GM18873 (cell line): ENCODE results near the gene METTL2B.

Experiments used
- ATAC-seq: cut with Tn5 transposase; IDR thresholded peaks from one replicate; pipeline ENCODE4 v1.9.1; 2021; ENCODE audit warnings: mild to moderate bottlenecking, moderate library complexity, moderate number of reproducible peaks; ENCODE audit not compliant: unreplicated experiment, low FRiP score

METTL2B gene, protein sequence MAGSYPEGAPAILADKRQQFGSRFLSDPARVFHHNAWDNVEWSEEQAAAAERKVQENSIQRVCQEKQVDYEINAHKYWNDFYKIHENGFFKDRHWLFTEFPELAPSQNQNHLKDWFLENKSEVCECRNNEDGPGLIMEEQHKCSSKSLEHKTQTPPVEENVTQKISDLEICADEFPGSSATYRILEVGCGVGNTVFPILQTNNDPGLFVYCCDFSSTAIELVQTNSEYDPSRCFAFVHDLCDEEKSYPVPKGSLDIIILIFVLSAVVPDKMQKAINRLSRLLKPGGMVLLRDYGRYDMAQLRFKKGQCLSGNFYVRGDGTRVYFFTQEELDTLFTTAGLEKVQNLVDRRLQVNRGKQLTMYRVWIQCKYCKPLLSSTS

DNA sequence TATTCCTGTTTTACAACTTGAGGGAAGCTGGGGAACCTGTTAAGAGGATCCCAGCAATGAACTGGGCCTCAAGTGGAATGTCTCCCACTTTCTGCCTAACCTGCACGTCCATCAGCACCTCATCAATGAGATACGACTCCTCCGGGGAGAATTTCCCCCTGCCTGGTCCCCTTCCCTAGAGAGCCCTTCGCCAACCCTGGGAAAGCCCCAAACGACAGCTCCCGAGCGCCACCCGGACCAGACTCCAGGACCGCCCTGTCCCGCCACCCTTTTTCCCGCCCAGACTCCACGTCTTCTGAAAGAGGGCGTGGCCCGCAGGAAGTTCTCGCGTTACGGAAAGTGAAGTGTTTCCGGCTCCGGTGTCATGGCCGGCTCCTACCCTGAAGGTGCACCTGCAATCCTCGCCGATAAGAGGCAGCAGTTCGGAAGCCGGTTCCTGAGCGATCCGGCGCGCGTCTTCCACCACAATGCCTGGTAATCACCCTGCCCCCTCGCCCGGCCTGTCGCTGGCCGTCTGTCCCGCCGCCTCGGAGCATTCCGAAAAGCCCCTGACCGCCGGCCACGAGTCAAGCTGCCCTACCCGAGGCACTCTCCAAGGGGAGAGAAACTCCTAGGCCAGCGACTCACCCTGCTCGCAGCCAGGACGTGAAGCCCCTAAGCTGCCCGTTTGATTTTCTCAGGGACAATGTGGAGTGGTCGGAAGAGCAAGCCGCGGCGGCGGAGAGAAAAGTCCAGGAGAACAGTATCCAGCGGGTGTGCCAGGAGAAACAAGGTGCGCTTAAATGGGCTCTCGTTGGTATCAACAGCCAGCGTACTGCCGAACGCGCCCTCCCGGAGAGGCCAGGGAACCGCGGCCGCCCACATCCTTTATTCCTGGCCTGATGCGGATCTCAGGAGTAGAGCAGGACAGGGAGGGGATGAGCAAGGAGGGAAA lies at the start of gene METTL2B:
Gene METTL2B (plus strand): TSS at position 347 of the 934 bp plus-strand sequence. CDS start 18 bp downstream, at position 365.
- ATAC-seq, result peak; percentile 91

DNA sequence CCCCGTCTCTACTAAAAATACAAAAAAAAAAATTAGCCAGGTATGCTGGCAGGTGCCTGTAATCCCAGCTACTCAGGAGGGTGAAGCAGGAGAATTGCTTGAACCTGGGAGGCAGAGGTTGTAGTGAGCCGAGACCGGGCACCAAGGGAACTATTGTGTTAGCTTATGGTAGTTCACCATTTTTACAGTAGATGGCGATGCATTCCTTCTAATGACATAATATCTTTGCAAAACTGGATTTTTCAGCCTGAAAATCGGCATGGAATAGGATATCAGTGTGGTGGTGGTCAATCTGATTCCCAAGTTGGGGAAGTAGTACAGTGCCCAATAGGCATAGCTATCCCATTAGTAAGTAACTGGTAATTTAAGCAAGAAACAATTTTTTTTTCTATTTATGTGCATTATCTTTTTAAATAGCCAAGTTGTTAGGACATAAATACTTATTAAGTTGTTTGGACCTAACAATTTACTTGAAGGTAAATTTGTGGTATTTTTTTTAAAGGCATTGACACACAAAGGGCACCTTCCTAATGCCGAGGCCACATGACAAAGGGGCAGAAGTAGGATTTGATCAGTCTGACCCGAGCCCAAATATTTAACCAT lies 49.2 kb upstream of the METTL2B start:
- no peak for ATAC-seq

DNA sequence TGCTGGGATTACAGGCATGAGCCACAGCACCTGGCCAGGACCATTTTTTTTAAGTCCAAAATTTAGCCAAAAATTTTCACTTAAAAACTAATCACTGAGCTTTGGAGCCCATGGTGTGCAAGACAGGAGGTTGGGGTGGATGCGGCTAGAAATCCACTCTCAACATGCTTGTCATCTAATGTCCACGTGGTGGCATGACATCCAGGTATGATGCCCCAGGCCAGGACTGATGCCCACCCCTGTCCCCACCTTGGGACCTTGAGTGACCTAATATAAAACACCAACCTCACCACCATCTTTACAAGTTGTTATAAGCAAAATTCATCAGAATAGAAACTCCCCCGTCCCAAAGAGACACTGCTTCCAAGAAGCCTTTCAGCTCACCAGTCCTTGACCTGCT lies 46.3 kb upstream of the METTL2B start:
- ATAC-seq, result no peak

DNA sequence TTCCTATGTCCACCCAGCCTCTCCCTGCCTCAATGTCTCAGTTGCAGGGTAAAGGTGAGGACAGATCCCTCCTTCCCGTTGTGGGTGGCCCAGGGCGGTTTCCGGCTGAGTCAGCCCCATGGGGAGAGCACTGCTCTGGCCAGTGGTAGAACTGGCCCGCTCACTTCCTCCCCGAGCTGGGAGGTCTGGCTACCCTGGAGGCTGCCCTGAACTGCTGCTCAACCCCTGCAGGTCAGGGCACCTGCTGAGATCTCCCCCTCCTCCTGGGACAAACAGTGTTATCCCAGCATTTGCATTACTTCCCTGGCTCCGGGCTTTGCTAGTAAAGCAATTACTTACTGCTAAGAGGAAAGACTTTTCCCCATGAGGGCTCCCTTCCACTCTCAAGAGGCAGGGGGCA lies 45.3 kb upstream of the METTL2B start:
- ATAC-seq, result no peak

DNA sequence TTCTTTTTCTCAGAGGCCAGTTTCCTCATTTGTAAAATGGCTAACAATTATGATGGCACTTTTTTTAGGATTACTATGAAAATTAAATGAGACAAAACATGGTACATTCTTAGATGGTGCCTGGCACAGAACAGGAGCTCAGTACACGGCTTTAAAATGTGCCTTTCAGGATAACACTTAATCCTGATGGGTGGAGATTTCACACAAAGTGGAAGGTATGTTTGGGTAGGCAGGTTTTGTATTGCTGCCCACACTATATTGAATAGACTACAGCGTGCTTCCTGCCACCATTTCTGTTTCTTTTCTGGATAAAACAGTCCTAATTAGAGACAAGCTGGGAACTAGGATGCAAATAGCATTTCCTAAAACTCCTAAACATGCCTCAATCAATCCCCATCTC lies 44.8 kb upstream of the METTL2B start:
- ATAC-seq, result no peak

DNA sequence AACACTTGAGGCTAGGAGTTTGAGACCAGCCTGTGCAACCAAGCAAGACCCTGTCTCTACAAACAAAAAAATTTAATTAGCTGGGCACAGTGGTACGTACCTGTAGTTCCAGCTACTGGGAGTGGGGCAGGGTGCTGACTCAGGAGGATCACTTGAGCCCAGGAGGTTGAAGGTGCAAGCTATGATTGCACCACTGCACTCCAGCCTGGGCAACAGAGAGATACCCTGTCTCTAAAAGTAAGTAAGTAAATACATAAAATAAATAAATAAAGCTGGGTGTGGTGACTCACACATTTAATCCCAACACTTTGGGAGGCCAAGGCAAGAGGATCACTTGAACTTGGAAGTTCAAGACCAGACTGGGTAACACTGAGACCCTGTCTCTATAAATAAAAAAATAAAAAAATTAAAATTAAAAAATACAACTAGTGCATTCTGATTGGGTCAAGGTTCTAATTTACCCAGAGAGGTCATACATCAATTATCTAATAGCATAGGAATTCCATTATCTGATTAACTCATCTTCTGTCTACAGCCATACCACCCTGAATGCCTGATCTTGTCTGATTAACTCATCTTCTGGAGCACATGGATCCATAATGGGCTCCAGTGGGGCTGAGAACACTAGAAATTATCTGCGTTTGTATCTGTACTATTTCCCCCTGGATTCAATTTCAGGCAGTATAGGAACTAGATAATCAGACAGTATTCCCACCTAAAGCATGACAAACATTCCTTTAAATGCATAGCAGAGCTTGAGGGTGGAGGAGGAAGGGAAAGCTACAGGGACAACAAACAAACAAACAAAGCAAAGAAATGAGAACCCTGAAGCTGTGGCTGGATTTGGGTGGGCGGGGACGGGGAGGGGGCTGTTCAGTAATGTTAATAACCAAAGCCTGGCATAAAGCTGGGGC lies 41.9 kb upstream of the METTL2B start:
- no peak for ATAC-seq

DNA sequence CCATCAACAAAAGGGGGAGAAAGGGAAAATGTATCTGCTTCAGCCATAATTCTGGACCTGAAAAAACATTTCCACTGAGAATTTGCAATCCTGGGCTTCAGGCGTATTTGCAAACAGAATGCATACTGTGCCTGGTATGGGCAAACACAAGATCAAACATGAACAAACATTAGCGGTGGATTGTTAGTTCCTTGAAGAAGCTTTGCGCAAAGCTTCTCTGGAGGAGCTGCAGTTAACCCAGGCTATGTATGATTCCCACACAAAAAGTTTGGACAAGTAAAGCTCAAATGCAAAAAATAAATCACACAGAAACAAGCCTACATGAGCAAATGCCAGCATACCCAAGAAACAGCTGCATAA lies 41.2 kb upstream of the METTL2B start:
- no peak for ATAC-seq

DNA sequence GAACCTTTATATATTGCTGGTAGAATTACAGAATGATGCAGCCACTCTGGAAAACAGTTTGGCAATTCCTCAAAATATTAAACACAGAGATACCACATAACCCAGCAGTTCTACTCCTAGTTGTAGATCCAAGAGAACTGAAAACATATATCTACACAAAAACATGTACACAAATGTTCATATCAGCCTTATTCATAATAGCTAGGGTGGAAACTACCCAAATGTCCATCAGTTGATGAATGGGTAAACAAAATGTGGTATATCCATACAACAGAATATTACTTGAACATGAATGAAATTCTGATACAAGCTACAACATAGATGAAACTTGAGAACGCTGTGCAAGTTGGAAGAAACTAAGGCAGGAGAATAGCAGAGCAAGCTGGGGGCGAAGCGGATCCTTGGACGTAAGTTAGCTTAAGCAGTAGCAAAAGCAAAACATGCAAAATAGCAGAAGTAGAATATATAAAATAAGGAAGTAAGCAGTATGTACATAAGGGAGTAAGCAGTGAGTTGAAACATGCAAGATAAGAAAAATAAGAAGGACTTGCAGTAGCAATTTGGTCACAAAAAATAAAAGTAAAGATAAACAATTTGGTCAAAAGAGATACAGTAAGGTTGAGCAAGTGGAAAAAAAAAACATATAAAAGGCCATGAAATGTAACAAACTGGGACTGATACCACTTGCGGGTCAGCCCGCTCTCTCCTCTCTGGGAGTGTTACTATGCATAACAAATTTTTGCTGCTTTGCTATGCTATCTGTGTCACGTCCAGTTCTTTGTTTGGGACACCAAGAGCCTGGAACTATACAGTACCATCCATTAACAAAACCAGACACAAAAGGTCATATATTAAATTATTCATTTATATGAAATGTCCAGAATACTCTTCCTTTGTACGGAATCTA lies 38.9 kb upstream of the METTL2B start:
- ATAC-seq, result no peak

DNA sequence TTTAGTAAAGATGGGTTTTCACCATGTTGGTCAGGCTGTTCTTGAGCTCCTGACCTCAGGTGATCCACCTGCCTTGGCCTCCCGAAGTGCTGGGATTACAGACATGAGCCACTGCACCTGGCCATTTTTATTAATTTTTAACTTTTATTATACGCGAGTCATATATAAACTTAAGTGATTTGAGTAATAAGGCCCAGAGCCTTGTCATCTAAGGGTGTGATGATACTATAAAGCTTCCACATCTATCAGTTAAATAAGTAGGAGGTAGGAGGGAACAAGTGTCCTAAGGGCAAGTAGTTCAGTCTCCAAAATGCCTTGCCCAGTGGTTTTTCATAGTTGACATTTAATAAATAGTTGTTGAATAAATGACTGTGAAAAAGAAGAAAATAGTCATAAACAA lies 34.2 kb upstream of the METTL2B start:
- ATAC-seq, result no peak

DNA sequence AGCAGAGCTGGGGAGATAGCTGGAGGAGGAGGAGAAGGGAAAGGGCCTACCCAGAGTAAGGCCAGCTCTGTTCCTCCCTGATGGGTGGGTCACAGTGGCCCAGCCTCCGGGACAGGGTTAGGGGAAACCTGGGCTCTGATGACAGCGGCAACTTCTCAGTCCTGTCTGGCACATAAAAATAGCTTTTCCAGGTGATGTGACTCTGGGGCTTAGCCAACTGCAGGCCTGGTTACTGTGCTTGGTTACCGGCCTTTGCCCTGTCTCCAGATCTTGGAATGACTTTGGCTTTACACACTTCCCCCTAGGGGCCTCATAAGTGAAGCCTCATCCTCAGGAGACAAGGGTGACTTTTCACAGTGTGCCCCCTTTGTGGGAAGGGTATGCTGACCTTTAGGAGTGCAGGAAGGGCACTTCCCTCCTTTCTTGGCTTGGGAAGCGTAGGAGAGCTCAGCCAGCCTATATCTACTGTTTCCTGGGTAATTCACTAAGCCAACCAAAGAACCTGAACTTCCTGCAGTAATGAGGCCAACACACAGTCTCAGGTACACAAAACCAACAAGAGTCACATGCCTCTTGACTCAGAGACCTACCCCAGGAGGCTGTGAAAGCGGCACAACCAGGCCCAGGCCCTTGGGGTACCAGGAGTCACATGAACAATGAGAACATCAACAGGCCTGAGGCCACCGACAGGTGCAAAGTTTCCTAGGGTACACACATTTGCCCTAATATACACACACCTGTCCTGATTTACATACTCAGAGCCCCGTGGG lies 32.5 kb upstream of the METTL2B start:
- no peak for ATAC-seq

DNA sequence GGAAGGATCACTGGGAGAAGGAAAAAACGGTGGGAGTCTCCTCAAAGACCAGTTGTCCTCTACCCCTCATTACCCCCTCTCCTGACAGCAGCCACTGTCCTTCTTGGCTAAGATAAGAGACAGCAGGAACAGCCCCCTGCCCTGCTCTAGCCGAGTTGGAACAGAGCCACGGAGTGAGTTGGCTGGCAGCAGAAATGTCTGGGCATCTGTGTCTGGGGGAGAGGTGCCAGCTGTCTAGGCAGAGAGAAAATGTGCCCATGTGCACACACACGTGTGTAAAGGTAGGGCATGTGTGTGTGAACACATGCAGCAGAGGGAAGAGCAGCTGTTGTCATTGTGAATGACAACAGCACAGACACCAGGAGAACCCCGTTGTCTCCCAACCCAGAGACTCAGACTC lies 30.2 kb upstream of the METTL2B start:
- ATAC-seq, result no peak

DNA sequence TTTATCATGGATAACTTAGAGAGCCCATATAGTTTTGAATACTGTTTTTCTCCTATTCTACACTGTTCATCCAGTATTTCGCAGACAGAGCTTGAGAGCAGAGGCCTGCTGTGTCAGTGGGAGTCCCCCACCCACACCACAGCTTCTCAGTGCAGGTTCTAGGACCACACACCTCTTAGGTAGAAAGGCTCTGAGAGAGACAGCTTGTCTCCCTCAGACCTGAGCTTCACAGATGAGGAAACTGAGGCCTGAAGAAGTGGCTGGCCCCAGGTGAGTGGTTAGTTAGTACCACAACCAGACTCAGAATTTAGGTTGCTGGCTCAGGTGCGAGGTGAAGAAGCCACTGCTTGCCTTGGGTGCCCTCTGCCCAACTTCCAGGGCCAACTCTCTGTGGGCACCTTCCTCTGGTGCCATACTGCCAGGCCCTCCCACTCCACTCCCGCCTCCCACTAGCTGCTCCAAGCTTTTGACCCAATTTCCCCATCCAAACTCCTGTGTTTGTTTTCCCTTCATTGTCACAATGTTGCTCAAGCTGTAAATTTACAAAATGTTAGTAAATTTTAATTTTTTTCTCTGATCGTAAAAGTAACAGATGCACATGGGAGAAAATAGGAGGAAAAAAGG lies 28.5 kb upstream of the METTL2B start:
- no peak for ATAC-seq

DNA sequence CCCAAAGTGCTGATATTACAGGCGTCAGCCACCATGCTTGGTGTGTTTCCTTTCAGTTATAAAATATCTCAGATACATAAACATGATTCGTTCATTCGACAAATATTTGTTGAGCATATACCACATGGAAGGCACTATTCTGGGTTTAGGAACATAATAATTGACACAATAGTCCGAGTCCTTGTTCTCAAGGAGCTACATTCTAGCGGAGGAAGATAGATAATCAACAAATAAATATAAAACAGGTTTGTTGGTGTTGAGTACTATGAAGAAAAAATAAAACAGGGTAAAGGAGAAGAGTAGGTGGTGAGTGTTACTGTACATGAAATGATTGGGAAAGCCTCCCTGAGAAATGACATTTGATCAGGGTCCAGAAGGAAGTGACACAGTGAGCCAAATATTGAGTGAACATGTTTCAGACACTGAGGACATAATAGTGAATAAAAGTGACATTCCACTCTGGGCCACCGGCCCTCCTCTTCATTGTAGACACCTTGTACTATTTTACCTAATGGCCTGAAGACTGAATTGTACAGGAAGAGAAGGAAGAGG lies 27.7 kb upstream of the METTL2B start:
- no peak for ATAC-seq

DNA sequence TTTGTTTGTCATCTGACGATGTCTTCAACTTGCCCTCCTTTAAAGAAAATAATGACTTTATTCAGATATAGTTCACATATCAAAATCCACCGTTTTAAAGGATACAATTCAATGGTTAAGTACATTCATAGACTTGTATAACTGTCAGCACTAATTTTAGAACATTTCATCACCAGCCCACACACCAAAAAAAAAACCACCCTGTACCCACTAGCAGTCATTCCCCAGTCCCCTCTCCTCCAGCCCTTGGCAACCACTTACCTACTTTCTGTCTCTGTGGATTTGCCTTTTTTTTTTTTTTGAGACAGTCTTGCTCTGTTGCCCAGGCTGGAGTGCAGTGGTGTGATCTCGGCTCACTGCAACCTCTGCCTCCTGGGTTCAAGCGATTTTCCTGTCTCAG lies 26.1 kb upstream of the METTL2B start:
- no peak for ATAC-seq

DNA sequence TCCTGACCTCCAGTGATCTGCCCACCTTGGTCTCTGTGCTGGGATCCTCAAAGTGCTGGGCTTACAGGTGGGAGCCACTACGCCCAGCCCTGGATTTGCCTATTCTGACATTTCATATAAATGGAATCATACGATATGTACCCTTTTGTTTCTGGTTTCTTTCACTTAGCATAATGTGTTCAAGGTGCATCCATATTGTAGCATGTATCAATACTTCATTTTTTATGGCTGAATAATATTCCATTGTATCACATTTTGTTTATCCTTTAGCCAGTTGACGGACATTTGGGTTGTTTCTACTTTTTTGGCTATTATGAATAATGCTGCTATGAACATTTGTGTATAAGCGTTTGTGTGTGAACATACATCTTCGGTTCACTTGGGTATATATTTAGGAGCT lies 25.6 kb upstream of the METTL2B start:
- no peak for ATAC-seq

DNA sequence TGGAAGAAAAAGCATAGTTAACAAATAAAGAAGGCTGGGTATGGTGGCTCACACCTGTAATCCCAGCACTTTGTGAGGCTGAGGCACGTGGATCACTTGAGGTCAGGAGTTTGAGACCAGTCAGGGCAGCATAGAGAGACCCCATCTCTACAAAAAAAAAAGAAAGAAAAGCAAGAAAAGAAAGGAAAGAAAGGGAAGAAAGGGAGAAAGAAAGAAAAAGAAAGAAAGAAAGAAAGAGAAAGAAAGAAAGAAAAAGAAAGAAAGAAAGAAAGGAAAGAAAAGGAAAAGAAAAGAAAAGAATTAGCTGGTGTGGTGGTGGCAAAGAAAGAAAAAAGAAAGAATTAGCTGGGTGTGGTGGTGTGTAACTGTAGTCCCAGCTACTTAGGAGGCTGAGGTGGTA lies 24.0 kb upstream of the METTL2B start:
- ATAC-seq, result no peak

DNA sequence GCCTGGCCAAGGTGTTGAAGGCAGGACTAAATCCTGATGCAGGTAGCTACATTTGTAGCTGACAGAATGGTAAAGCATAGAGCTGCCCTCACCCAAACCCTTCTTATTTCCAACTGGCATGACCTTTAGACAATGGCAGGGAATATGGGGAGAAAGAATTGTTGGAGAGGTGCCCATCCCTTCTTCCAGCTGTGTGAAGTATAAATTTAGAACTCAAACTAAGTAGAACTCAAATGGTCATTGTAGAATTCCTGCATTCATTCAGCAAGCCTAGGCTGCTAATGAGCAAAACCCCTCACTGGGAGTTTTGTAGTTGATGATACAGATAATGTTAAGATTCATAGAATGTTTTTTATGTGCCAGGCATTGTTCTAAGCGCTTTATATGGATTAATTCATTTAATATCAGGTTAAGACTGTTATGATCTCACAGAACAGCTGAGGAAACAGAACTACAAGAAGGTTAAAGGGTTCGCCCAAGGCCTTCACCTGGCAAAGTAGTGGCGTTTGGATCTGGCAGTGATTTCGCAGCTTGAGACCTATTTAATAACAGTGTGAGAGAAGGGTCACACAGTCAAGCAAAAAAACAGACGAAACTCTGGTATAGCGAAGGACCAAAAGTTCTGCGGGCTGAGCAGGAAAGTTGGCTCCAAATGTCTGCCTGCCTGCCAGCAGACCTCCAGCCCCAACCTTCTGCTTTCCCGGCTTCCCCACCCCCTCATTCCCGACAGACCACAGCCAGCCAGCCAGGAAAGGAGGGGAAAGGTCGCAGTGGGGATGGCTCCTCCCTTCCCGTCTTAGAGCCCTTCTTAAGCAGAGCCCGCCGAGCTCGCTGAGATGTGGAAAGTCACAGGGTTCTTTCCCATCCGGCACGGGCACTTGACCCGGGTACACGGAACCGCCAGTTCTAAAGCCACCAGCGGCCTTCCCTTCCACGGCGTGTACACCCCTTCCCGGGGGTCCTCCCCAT lies 22.4 kb upstream of the METTL2B start:
- ATAC-seq, result no peak
